SK-N-SH treated with all-trans-retinoic acid at 6 μM for 48 hours (cell line): Measurements from ENCODE around the gene LRGUK.

ENCODE experiments used
- ARNTL ChIP-seq: fragments of 450-650 bp; formaldehyde crosslinking; IDR thresholded peaks from 2 replicates; pipeline ENCODE4 v1.5.0; 2020; ENCODE audit warnings: low read depth, mild to moderate bottlenecking, moderate library complexity, borderline replicate concordance
- CSDC2 ChIP-seq: fragments of 250-450 bp; sonication (Bioruptor Pico); IDR thresholded peaks from 2 replicates; pipeline ENCODE4 v1.5.0; 2020; ENCODE audit warnings: mild to moderate bottlenecking, moderate library complexity
- GLIS3 ChIP-seq: fragments of 250-450 bp; sonication (Bioruptor Pico); IDR thresholded peaks from 2 replicates; pipeline ENCODE4 v1.5.0; 2020; ENCODE audit warnings: mild to moderate bottlenecking, moderate library complexity
- OSR1 ChIP-seq: fragments of 250-450 bp; sonication (Bioruptor Pico); IDR thresholded peaks from 2 replicates; pipeline ENCODE4 v1.8.0; 2022; ENCODE audit warnings: moderate library complexity, mild to moderate bottlenecking, inconsistent platforms
- RARB ChIP-seq: fragments of 250-450 bp; sonication (Bioruptor Pico); IDR thresholded peaks from 2 replicates; pipeline ENCODE4 v1.8.0; 2021; ENCODE audit warnings: mild to moderate bottlenecking, moderate library complexity
- TOX ChIP-seq: fragments of 250-450 bp; sonication (Bioruptor Pico); IDR thresholded peaks from 2 replicates; pipeline ENCODE4 v1.8.0; 2021; ENCODE audit warnings: mild to moderate bottlenecking, moderate library complexity, borderline replicate concordance
- ZC3H10 ChIP-seq: fragments of 250-450 bp; sonication (Bioruptor Pico); IDR thresholded peaks from 2 replicates; pipeline ENCODE4 v1.5.1; 2021; ENCODE audit warnings: mild to moderate bottlenecking, moderate library complexity
- ZFP3 ChIP-seq: fragments of 250-450 bp; sonication (Bioruptor Pico); IDR thresholded peaks from 2 replicates; pipeline ENCODE4 v1.5.0; 2020; ENCODE audit warnings: mild to moderate bottlenecking, moderate library complexity
- ZFP30 ChIP-seq: fragments of 450-650 bp; formaldehyde crosslinking; IDR thresholded peaks from 2 replicates; pipeline ENCODE4 v1.5.0; 2022; ENCODE audit warnings: mild to moderate bottlenecking, moderate library complexity
- ZNF70 ChIP-seq: fragments of 450-650 bp; formaldehyde crosslinking; IDR thresholded peaks from 2 replicates; pipeline ENCODE4 v1.5.0; 2020; ENCODE audit warnings: mild to moderate bottlenecking, moderate library complexity
- ZNF8 ChIP-seq: fragments of 450-650 bp; formaldehyde crosslinking; IDR thresholded peaks from 2 replicates; pipeline ENCODE4 v1.5.0; 2020; ENCODE audit warnings: mild to moderate bottlenecking, moderate library complexity
- TF ChIP-seq, protein P1 (sequence below): fragments of 250-450 bp; sonication (Bioruptor Pico); IDR thresholded peaks from 2 replicates; pipeline ENCODE4 v1.8.0; 2020; ENCODE audit warnings: mild to moderate bottlenecking, moderate library complexity, borderline replicate concordance
- TF ChIP-seq, protein P2 (sequence below): fragments of 250-450 bp; sonication (Bioruptor Pico); IDR thresholded peaks from 2 replicates; pipeline ENCODE4 v1.8.0; 2021; ENCODE audit warnings: low read depth, mild to moderate bottlenecking, moderate library complexity, borderline replicate concordance
- TF ChIP-seq, protein P3 (sequence below): fragments of 250-450 bp; sonication (Bioruptor Pico); IDR thresholded peaks from 2 replicates; pipeline ENCODE4 v1.5.1; 2020; ENCODE audit warnings: low read depth, mild to moderate bottlenecking, moderate library complexity

DNA sequence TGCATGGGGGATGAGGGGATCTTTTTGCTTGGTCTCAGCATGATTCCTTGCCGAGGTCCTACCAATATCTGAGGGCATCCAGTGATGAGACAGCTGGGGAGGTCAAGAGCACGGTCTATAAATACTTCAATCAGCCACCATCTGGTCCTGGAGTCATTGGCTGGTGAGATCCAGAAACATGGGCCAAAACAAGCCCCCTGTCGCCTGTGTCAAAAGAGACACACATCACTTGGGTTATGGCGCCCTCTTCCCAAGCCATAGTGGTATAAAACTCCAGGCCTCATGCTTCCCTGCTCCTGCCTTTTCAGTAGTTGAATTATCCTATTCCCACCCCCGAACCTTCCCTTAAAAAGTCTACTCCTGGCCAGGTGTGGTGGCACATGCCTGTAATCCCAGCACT, 128.7 kb downstream of the LRGUK start:
- TF ChIP-seq, protein P1, sequence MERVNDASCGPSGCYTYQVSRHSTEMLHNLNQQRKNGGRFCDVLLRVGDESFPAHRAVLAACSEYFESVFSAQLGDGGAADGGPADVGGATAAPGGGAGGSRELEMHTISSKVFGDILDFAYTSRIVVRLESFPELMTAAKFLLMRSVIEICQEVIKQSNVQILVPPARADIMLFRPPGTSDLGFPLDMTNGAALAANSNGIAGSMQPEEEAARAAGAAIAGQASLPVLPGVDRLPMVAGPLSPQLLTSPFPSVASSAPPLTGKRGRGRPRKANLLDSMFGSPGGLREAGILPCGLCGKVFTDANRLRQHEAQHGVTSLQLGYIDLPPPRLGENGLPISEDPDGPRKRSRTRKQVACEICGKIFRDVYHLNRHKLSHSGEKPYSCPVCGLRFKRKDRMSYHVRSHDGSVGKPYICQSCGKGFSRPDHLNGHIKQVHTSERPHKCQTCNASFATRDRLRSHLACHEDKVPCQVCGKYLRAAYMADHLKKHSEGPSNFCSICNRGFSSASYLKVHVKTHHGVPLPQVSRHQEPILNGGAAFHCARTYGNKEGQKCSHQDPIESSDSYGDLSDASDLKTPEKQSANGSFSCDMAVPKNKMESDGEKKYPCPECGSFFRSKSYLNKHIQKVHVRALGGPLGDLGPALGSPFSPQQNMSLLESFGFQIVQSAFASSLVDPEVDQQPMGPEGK: no peak
- TF ChIP-seq, protein P2, sequence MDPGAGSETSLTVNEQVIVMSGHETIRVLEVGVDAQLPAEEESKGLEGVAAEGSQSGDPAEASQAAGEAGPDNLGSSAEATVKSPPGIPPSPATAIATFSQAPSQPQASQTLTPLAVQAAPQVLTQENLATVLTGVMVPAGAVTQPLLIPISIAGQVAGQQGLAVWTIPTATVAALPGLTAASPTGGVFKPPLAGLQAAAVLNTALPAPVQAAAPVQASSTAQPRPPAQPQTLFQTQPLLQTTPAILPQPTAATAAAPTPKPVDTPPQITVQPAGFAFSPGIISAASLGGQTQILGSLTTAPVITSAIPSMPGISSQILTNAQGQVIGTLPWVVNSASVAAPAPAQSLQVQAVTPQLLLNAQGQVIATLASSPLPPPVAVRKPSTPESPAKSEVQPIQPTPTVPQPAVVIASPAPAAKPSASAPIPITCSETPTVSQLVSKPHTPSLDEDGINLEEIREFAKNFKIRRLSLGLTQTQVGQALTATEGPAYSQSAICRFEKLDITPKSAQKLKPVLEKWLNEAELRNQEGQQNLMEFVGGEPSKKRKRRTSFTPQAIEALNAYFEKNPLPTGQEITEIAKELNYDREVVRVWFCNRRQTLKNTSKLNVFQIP (CRISPR knock-in tag): no peak
- TF ChIP-seq, protein P3, sequence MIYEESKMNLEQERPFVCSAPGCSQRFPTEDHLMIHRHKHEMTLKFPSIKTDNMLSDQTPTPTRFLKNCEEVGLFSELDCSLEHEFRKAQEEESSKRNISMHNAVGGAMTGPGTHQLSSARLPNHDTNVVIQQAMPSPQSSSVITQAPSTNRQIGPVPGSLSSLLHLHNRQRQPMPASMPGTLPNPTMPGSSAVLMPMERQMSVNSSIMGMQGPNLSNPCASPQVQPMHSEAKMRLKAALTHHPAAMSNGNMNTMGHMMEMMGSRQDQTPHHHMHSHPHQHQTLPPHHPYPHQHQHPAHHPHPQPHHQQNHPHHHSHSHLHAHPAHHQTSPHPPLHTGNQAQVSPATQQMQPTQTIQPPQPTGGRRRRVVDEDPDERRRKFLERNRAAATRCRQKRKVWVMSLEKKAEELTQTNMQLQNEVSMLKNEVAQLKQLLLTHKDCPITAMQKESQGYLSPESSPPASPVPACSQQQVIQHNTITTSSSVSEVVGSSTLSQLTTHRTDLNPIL: no peak
- no peak for TF ChIP-seq CSDC2
- no peak for TF ChIP-seq ZFP30 (CRISPR knock-in tag)
- TF ChIP-seq ZC3H10 (CRISPR knock-in tag): no peak
- no peak for TF ChIP-seq ZFP3 (CRISPR knock-in tag)
- TF ChIP-seq ARNTL (CRISPR knock-in tag): no peak
- no peak for TF ChIP-seq ZNF70 (CRISPR knock-in tag)
- TF ChIP-seq RARB: no peak
- TF ChIP-seq TOX (CRISPR knock-in tag): no peak
- no peak for TF ChIP-seq ZNF8
- TF ChIP-seq OSR1 (CRISPR knock-in tag): no peak
- TF ChIP-seq GLIS3: no peak
